Endothelial cell of umbilical vein (primary cell): ENCODE measurements around the gene S100A10. TPM values are rescaled to one million over a fixed set of nuclear protein-coding genes. Genes with fewer than 3 reads are reported as not detected.

ENCODE experiments used
- BruUV-seq: library from RNA; stranded (reverse); fragments of 400-500 nt; replicated peaks from 2 replicates; lab custom pipeline; 2021; lab: Mats Ljungman, UMichigan
- CTCF ChIA-PET: fragments of 300-600, 350-600 bp; sonication (Branson Sonifier 250); formaldehyde crosslinking; loops from one replicate; lab custom pipeline; 2021; ENCODE audit warnings: antibody characterized with exemption, inconsistent platforms; lab: Charles Lee
- POLR2A ChIA-PET: fragments of 300-600, 350-600 bp; sonication (Branson Sonifier 250); formaldehyde crosslinking; loops from one replicate; lab custom pipeline; 2021; ENCODE audit warnings: antibody characterized with exemption, inconsistent platforms; lab: Charles Lee
- DNase-seq: peaks from one replicate; pipeline ENCODE4 v3.0.0-alpha.2; 2011; ENCODE audit warnings: low read depth, low spot score
- FAIRE-seq: peaks from 2 replicates; lab custom pipeline; 2011; peaks lifted over from hg19 to GRCh38; lab: Jason Lieb, UNC
- H2AFZ ChIP-seq: 2 replicates; pipeline ENCODE4 v1.6.0; 2012; ENCODE audit warnings: low read depth, low read length, control low read depth, inconsistent platforms
- H3K27ac ChIP-seq: 2 replicates; pipeline ENCODE4 v1.5.1; 2011; ENCODE audit warnings: low read depth, mild to moderate bottlenecking, control low read depth, low read length, moderate library complexity; ENCODE audit not compliant: insufficient read depth
- H3K27me3 ChIP-seq, 2 experiments: 2 replicates each; pipeline versions ENCODE4 v1.6.0 to v1.6.1; 2011; ENCODE audit warnings: low read length in 2 of 2, mixed read lengths in 1 of 2; ENCODE audit not compliant: control insufficient read depth in 2 of 2, insufficient read depth in 2 of 2
- H3K36me3 ChIP-seq, 2 experiments: 2 replicates in 1 of 2; 3 replicates in 1 of 2; pipeline ENCODE4 v1.5.1; 2011; ENCODE audit warnings: low read length in 2 of 2, mild to moderate bottlenecking in 1 of 2, moderate library complexity in 1 of 2; ENCODE audit not compliant: control insufficient read depth in 2 of 2, insufficient read depth in 2 of 2; ENCODE audit errors: extremely low read depth in 1 of 2
- H3K4me1 ChIP-seq: 3 replicates; pipeline ENCODE4 v1.5.1; 2011; ENCODE audit warnings: mild to moderate bottlenecking, low read length; ENCODE audit not compliant: control insufficient read depth, insufficient read depth; ENCODE audit errors: extremely low read depth
- H3K4me2 ChIP-seq: 2 replicates; pipeline ENCODE4 v1.6.1; 2011; ENCODE audit warnings: low read length, control low read depth, mixed read lengths; ENCODE audit not compliant: insufficient read depth
- H3K4me3 ChIP-seq, 3 experiments: fragments of 200-600 bp in 1 of 3; sonication (generic), shearing (Covaris generic) in 1 of 3; replicated peaks in 1 of 3; 2 replicates each; pipeline ENCODE4 v1.5.1; 2011 to 2016; ENCODE audit warnings: control low read depth in 3 of 3, low read length in 3 of 3, mild to moderate bottlenecking in 2 of 3, inconsistent platforms in 1 of 3, low read depth in 1 of 3, moderate library complexity in 1 of 3; ENCODE audit not compliant: insufficient read depth in 1 of 3
- H3K79me2 ChIP-seq: 2 replicates; pipeline ENCODE4 v1.6.0; 2012; ENCODE audit warnings: low read length, inconsistent platforms; ENCODE audit not compliant: control insufficient read depth, insufficient read depth
- H3K9ac ChIP-seq: replicated peaks from 2 replicates; pipeline ENCODE3; 2011; ENCODE audit warnings: low read length, control low read depth; ENCODE audit not compliant: insufficient read depth; ENCODE audit errors: extremely low read depth
- H3K9me1 ChIP-seq: replicated peaks from 3 replicates; pipeline ENCODE4 v1.6.0; 2011; ENCODE audit warnings: mild to moderate bottlenecking, low read length; ENCODE audit not compliant: control insufficient read depth, insufficient read depth; ENCODE audit errors: extremely low read depth
- H3K9me3 ChIP-seq: replicated peaks from 2 replicates; pipeline ENCODE4 v1.5.1; 2012; ENCODE audit warnings: low read length, inconsistent platforms; ENCODE audit not compliant: control insufficient read depth, insufficient read depth
- H4K20me1 ChIP-seq: replicated peaks from 2 replicates; pipeline ENCODE3; 2011; ENCODE audit warnings: mild to moderate bottlenecking, low read length; ENCODE audit not compliant: control insufficient read depth, insufficient read depth; ENCODE audit errors: extremely low read depth
- CTCF ChIP-seq, 2 donors: IDR thresholded peaks; 1 replicate in 1 of 2; 2 replicates in 1 of 2; pipeline ENCODE4 v1.5.1; 2011; ENCODE audit warnings: low read length in 2 of 2, mild to moderate bottlenecking in 2 of 2, moderate library complexity in 2 of 2, control low read depth in 1 of 2, inconsistent platforms in 1 of 2, low read depth in 1 of 2; ENCODE audit not compliant: insufficient read depth in 1 of 2; ENCODE audit errors: extremely low read depth in 1 of 2
- EZH2 ChIP-seq: IDR thresholded peaks from 2 replicates; pipeline ENCODE4 v1.6.1; 2012; ENCODE audit warnings: borderline replicate concordance, low read depth, mild to moderate bottlenecking, moderate library complexity, low read length, inconsistent platforms; ENCODE audit not compliant: severe bottlenecking
- FOS ChIP-seq: IDR thresholded peaks from 2 replicates; pipeline ENCODE4 v1.6.1; 2011; ENCODE audit warnings: mild to moderate bottlenecking, low read length, moderate library complexity, borderline replicate concordance; ENCODE audit not compliant: insufficient read depth
- GATA2 ChIP-seq: IDR thresholded peaks from 2 replicates; pipeline ENCODE4 v1.7.0; 2011; ENCODE audit warnings: low read depth, mild to moderate bottlenecking, moderate library complexity, mixed read lengths, low read length; ENCODE audit not compliant: insufficient read length, insufficient read depth
- JUN ChIP-seq: IDR thresholded peaks from 2 replicates; pipeline ENCODE4 v1.6.1; 2011; ENCODE audit warnings: borderline replicate concordance, low read depth; ENCODE audit not compliant: insufficient read length, insufficient read depth
- MAX ChIP-seq: IDR thresholded peaks from 2 replicates; pipeline ENCODE4 v1.6.1; 2011; ENCODE audit not compliant: insufficient read depth, insufficient read length
- MYC ChIP-seq: IDR thresholded peaks from one replicate; pipeline ENCODE4 v1.6.1; 2011; ENCODE audit warnings: mild to moderate bottlenecking, low read depth, low read length
- POLR2A ChIP-seq: IDR thresholded peaks from 2 replicates; pipeline ENCODE4 v1.6.1; 2012; ENCODE audit warnings: low read depth, mild to moderate bottlenecking, control low read depth, low read length
- POLR2AphosphoS5 ChIP-seq: IDR thresholded peaks from 2 replicates; pipeline ENCODE4 v1.6.1; 2012; ENCODE audit warnings: low read depth, mild to moderate bottlenecking, control low read depth, low read length, moderate library complexity; ENCODE audit not compliant: insufficient read depth
- dilution Hi-C: fragments of 300-500 bp; cut with MboI; formaldehyde crosslinking; loops from one replicate; pipeline ENCODE4 v1.15.0; 2019; ENCODE audit warnings: low sequenced_read_pairs; ENCODE audit not compliant: extremely low pct_ligation_motif_present
- intact Hi-C: fragments of 100-400 bp; cut with micrococcal nuclease; formaldehyde crosslinking; loops from one replicate; pipeline ENCODE4 v1.10.0; 2022
- polyA plus RNA-seq, 4 experiments: library from polyadenylated mRNA; depleted of rRNA in 3 of 4; stranded (reverse) in 3 of 4; unstranded in 1 of 4; fragments of >200 nt; gene quantifications; 2 replicates each; pipeline versions ENCODE4 v1.2.1 to v1.2.3, GENCODE V29; 2011 to 2012; ENCODE audit warnings: missing spikeins in 1 of 4
- total RNA-seq: library from RNA; stranded (reverse); gene quantifications from 2 replicates; pipeline ENCODE4 v1.2.3, GENCODE V29; 2021

S100A10 gene
- total and polyA plus RNA-seq, 2 donors (not counting 3 experiments of a cell fraction or from before 2014, with no cell fraction given) = 76.8 to 779 TPM

GRCh38 chr1:151944857-151945575 is 48.6 kb downstream of the S100A10 start:
- H3K4me1 ChIP-seq = peaks cover 19% of the 10 kb centered on the region
- intact Hi-C loops = loop anchor here (1.0 kb wide), 1 partner anchor 47 kb away; no protein-coding TSS in a partner anchor
- H3K9ac ChIP-seq = peak overlapping the region; percentile 30
- no peaks in the 10 kb centered on the region for H3K79me2 ChIP-seq
- BruUV-seq = TSS peak; percentile 80
- no peak overlapping the region for H3K4me3 ChIP-seq
- no peaks in the 10 kb centered on the region for H3K36me3 ChIP-seq
- H2AFZ ChIP-seq = no peak overlapping the region
- peak overlapping the region; percentile 58 for H3K4me2 ChIP-seq
- ChIA-PET CTCF (interaction anchor here (0.6 to 2.2 kb wide), 5 partner anchors 10 to 51 kb away, joined by 3 to 6 read pairs (median 3); partner anchors contain the start of gene THEM4), POLR2A (no interaction called here)
- dilution Hi-C loops = no loop called here
- TF ChIP-seq EZH2 = no peak
- TF ChIP-seq MYC = no peak
- TF ChIP-seq JUN = no peak
- no peak for TF ChIP-seq CTCF (IDR thresholded peaks at IDR 0.05; ENCODE audit: extremely low read depth in 1 of 2, insufficient read depth in 1 of 2, low read depth in 1 of 2, low read length in 2 of 2)
- no peak for TF ChIP-seq POLR2A
- TF ChIP-seq MAX = no peak
- no peak for TF ChIP-seq POLR2AphosphoS5
- TF ChIP-seq GATA2 = no peak
- no peak for TF ChIP-seq FOS
- FAIRE-seq = no peak
- no peak for DNase-seq
- H3K9me3 ChIP-seq = no peaks in the 10 kb centered on the region
- H3K27me3 ChIP-seq = no peaks in the 10 kb centered on the region
- H4K20me1 ChIP-seq = no peaks in the 10 kb centered on the region
- peak overlapping the region; percentile 58 for H3K27ac ChIP-seq
- H3K9me1 ChIP-seq = no peaks in the 10 kb centered on the region
